Amniotic stem cell (primary cell): ENCODE results near the gene VPS45.
"Not testable (repeated sequence)": the region's sequence is repeated elsewhere in the genome, so short reads cannot be mapped to it uniquely, and the experiment has no call there.

Source experiments
- DNase-seq: peaks from one replicate; lab custom pipeline; 2025; lab: John Stamatoyannopoulos, UW

VPS45 gene

GRCh38 chr1:150160964-150161621 is 93.5 kb downstream of the VPS45 start:
- no peak for DNase-seq

GRCh38 chr1:150161747-150162581 is 94.4 kb downstream of the VPS45 start:
- no peak for DNase-seq

- no peak for DNase-seq
These were observed 94.9 kb downstream of the VPS45 start for GRCh38 chr1:150162582-150162861.

- peak; percentile 97 for DNase-seq
These were observed 95.5 kb downstream of the VPS45 start for GRCh38 chr1:150162862-150163706.

GRCh38 chr1:150164224-150164623 is 96.6 kb downstream of the VPS45 start:
- DNase-seq: no peak

- DNase-seq: no peak
These were observed 97.2 kb downstream of the VPS45 start for GRCh38 chr1:150164779-150165178.

GRCh38 chr1:150165622-150166612 is 98.3 kb downstream of the VPS45 start:
- DNase-seq: no peak

- peak; percentile 25 for DNase-seq
These were observed 101.5 kb downstream of the VPS45 start for GRCh38 chr1:150168960-150169601.

- DNase-seq: no peak
These were observed 104.2 kb downstream of the VPS45 start for GRCh38 chr1:150171801-150172200.

- DNase-seq: no peak
These were observed 105.6 kb downstream of the VPS45 start for GRCh38 chr1:150173141-150173585.

- DNase-seq: no peak
These were observed 109.0 kb downstream of the VPS45 start for GRCh38 chr1:150176593-150176992.

GRCh38 chr1:150178548-150178947 is 111.0 kb downstream of the VPS45 start:
- no peak for DNase-seq

GRCh38 chr1:150179867-150180266 is 112.3 kb downstream of the VPS45 start:
- no peak for DNase-seq

GRCh38 chr1:150180474-150180873 is 112.9 kb downstream of the VPS45 start:
- DNase-seq: no peak

GRCh38 chr1:150182247-150182646 is 114.7 kb downstream of the VPS45 start:
- DNase-seq: no peak

GRCh38 chr1:150183061-150183460 is 115.5 kb downstream of the VPS45 start:
- no peak for DNase-seq

- no peak for DNase-seq
These were observed 117.9 kb downstream of the VPS45 start for GRCh38 chr1:150185481-150185880.

GRCh38 chr1:150186438-150186788 is 118.8 kb downstream of the VPS45 start:
- DNase-seq: not testable (repeated sequence)

GRCh38 chr1:150186789-150187559 is 119.4 kb downstream of the VPS45 start:
- DNase-seq: peak; percentile 37

GRCh38 chr1:150187560-150187931 is 120.0 kb downstream of the VPS45 start:
- no peak for DNase-seq
